Natural killer cell (primary cell): ENCODE data around the gene GABRP. TPM values are rescaled to one million over a fixed set of nuclear protein-coding genes. Genes with fewer than 3 reads are reported as not detected.

Experiments
- ATAC-seq, 3 donors: fragments of 150-1000 bp in 2 of 3; fragments of 200-7000 bp in 1 of 3; cut with Tn5 transposase; 1 replicate in 1 of 3; 2 replicates in 2 of 3; pipeline ENCODE4 v1.10.0; 2021; ENCODE audit warnings: mild to moderate bottlenecking in 2 of 3, moderate library complexity in 2 of 3
- DNase-seq, 2 donors: peaks; one replicate each; pipeline versions ENCODE4 v3.0.0 to v3.0.0-alpha.2; 2013 to 2021; ENCODE audit warnings: mixed read lengths in 1 of 2
- H3K27ac ChIP-seq: one replicate; pipeline ENCODE4 v1.5.1; 2013; ENCODE audit warnings: mild to moderate bottlenecking, low read length
- H3K27me3 ChIP-seq: one replicate; pipeline ENCODE4 v1.6.1; 2013; ENCODE audit warnings: low read length; ENCODE audit not compliant: control insufficient read depth, insufficient read depth
- H3K36me3 ChIP-seq: one replicate; pipeline ENCODE4 v1.6.1; 2013; ENCODE audit warnings: low read length; ENCODE audit not compliant: control insufficient read depth, insufficient read depth
- H3K4me1 ChIP-seq: one replicate; pipeline ENCODE4 v1.6.1; 2013; ENCODE audit warnings: low read length; ENCODE audit not compliant: control insufficient read depth, insufficient read depth
- H3K4me3 ChIP-seq: one replicate; pipeline ENCODE4 v1.5.1; 2013; ENCODE audit warnings: low read length
- H3K9me3 ChIP-seq: one replicate; pipeline ENCODE4 v1.6.1; 2013; ENCODE audit warnings: low read length; ENCODE audit not compliant: control insufficient read depth, insufficient read depth
- H3K27ac Mint-ChIP-seq, 2 donors: one replicate each; pipeline ENCODE4 v1.8.0; 2022; ENCODE audit warnings: mild to moderate bottlenecking in 2 of 2, mixed read lengths in 2 of 2, moderate library complexity in 1 of 2
- H3K27me3 Mint-ChIP-seq, 2 donors: one replicate each; pipeline ENCODE4 v1.8.0; 2022; ENCODE audit warnings: low read depth in 2 of 2, mixed read lengths in 2 of 2
- H3K36me3 Mint-ChIP-seq: one replicate; pipeline ENCODE4 v1.8.0; 2022; ENCODE audit warnings: mixed read lengths
- H3K4me1 Mint-ChIP-seq, 2 donors: one replicate each; pipeline ENCODE4 v1.8.0; 2022; ENCODE audit warnings: mixed read lengths in 2 of 2
- H3K4me3 Mint-ChIP-seq: one replicate; pipeline ENCODE4 v1.8.0; 2022; ENCODE audit warnings: mild to moderate bottlenecking, moderate library complexity, mixed read lengths
- H3K9me3 Mint-ChIP-seq, 2 donors: one replicate each; pipeline ENCODE4 v1.8.0; 2022; ENCODE audit warnings: mixed read lengths in 2 of 2
- WGBS: methylation state at CpG from one replicate; pipeline ENCODE4 v1.1.7; 2013; ENCODE audit warnings: missing lambda C conversion rate; ENCODE audit not compliant: insufficient coverage; 5-methylcytosine and 5-hydroxymethylcytosine counted together
- intact Hi-C: fragments of 100-400 bp; cut with micrococcal nuclease; formaldehyde crosslinking; loops from one replicate; pipeline ENCODE4 v1.14.2; 2022
- total RNA-seq, 4 donors: library from RNA; stranded (reverse); fragments of 120-200 nt in 1 of 4; gene quantifications; one replicate each; pipeline versions ENCODE4 v1.2.3 to v1.2.4, GENCODE V29; 2013 to 2022
- TF ChIP-seq, protein P1 (sequence below): fragments of 200-600 bp; IDR thresholded peaks from one replicate; pipeline ENCODE4 v1.8.0; 2022; ENCODE audit warnings: antibody characterized with exemption

The GABRP gene
- total RNA-seq, 3 donors from 2014 or later (not counting 1 experiment from before 2014, with no cell fraction given), result not detected

DNA sequence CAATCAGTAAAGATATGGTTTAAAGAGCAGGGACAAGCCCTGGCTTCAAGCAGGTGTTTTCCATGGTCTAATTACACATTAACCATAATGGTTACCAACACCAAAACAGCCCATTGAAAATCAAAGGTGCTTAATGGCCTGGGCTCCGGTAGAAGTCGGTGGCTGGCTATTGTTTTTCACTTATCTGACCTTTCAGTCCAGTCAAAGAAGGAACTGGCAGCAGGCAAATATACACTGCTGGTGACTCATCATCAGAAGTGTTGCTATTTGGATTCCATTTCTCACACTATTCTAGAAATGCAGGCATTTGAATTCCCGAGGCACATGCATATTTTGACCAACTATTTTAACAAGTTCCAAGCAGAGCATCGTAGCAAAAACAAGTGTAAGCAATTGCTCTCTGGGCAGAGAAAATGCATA lies 26.3 kb upstream of the GABRP start:
- H3K27ac Mint-ChIP-seq, result no peak overlapping the region
- no peaks in the 10 kb centered on the region for H3K36me3 Mint-ChIP-seq
- Histone ChIP-seq H3K36me3 (no peaks in the 10 kb centered on the region), H3K4me3 (no peak overlapping the region), H3K27me3 (no peaks in the 10 kb centered on the region), H3K4me1 (no peaks in the 10 kb centered on the region), H3K9me3 (no peaks in the 10 kb centered on the region), H3K27ac (no peak overlapping the region)
- peaks cover 0 to 5% of the 10 kb centered on the region in 2 donors for H3K9me3 Mint-ChIP-seq
- no peak for DNase-seq
- peaks cover 13 to 22% of the 10 kb centered on the region in 2 donors for H3K27me3 Mint-ChIP-seq
- no peak overlapping the region for H3K4me3 Mint-ChIP-seq
- WGBS, result 66% methylated on average over 4 of the region's 4 CpGs
- TF ChIP-seq, protein P1, sequence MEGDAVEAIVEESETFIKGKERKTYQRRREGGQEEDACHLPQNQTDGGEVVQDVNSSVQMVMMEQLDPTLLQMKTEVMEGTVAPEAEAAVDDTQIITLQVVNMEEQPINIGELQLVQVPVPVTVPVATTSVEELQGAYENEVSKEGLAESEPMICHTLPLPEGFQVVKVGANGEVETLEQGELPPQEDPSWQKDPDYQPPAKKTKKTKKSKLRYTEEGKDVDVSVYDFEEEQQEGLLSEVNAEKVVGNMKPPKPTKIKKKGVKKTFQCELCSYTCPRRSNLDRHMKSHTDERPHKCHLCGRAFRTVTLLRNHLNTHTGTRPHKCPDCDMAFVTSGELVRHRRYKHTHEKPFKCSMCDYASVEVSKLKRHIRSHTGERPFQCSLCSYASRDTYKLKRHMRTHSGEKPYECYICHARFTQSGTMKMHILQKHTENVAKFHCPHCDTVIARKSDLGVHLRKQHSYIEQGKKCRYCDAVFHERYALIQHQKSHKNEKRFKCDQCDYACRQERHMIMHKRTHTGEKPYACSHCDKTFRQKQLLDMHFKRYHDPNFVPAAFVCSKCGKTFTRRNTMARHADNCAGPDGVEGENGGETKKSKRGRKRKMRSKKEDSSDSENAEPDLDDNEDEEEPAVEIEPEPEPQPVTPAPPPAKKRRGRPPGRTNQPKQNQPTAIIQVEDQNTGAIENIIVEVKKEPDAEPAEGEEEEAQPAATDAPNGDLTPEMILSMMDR, result no peak
- H3K4me1 Mint-ChIP-seq, result no peaks in the 10 kb centered on the region
- no peak for ATAC-seq
- intact Hi-C loops, result no loop called here

DNA sequence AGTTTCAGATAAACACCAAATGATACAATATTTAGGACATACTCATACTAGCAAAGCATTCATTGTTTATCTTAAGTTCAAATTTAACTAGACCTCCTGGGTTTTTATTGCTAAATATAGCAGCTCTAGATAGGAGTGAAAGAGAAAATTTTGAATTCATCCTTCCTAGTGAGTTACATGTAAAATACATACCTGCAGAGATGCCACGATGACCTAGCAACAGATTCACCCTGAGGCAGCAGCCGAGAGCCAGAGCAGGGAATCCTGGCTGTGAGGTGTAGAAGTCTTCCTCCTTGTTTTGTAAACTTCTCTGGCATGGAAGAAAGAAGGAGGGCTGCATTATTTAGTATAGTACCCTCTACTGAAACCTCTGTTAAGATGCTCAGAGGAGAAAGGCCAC lies 25.9 kb upstream of the GABRP start:
- Histone ChIP-seq H3K4me1 (no peaks in the 10 kb centered on the region), H3K27me3 (no peaks in the 10 kb centered on the region), H3K9me3 (no peaks in the 10 kb centered on the region), H3K27ac (no peak overlapping the region), H3K36me3 (no peaks in the 10 kb centered on the region), H3K4me3 (no peak overlapping the region)
- intact Hi-C loops, result no loop called here
- H3K4me3 Mint-ChIP-seq, result no peak overlapping the region
- 73% methylated on average over 2 of the region's 2 CpGs for WGBS
- no peaks in the 10 kb centered on the region for H3K4me1 Mint-ChIP-seq
- no peak overlapping the region for H3K27ac Mint-ChIP-seq
- no peaks in the 10 kb centered on the region for H3K36me3 Mint-ChIP-seq
- ATAC-seq (no peak), DNase-seq (no peak)
- TF ChIP-seq, protein P1, result no peak
- H3K9me3 Mint-ChIP-seq, result peaks cover 0 to 5% of the 10 kb centered on the region in 2 donors
- H3K27me3 Mint-ChIP-seq, result peaks cover 12 to 19% of the 10 kb centered on the region in 2 donors

DNA sequence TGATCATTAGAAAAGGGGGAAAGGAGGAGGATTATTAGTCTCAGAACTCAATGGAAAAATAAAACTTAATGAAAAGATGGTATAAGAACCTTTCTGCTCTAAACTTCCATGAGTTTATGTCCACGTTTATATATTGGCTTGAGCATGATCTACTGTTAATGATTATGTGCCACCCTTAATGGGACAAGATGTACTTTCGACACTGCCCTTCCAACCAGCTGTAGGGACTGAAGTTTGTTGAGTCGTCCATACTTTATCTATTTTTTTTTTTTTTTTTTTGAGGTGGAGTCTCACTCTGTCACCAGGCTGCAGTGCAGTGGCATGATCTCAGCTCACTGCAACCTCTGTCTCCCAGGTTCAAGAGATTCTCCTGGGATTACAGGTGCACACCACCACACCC lies 25.0 kb upstream of the GABRP start:
- H3K36me3 ChIP-seq, result no peaks in the 10 kb centered on the region
- no peaks in the 10 kb centered on the region for H3K9me3 ChIP-seq
- Mint-ChIP-seq H3K27ac (no peak overlapping the region), H3K4me1 (no peaks in the 10 kb centered on the region), H3K4me3 (no peak overlapping the region), H3K27me3 (peaks cover 11 to 16% of the 10 kb centered on the region in 2 donors), H3K9me3 (peaks cover 0 to 5% of the 10 kb centered on the region in 2 donors), H3K36me3 (no peaks in the 10 kb centered on the region)
- no peak for ATAC-seq
- H3K4me3 ChIP-seq, result no peak overlapping the region
- no peaks in the 10 kb centered on the region for H3K4me1 ChIP-seq
- no peak for DNase-seq
- no peaks in the 10 kb centered on the region for H3K27me3 ChIP-seq
- H3K27ac ChIP-seq, result no peak overlapping the region
- TF ChIP-seq, protein P1, result no peak
- intact Hi-C loops, result no loop called here
- 95% methylated on average over 2 of the region's 3 CpGs for WGBS

DNA sequence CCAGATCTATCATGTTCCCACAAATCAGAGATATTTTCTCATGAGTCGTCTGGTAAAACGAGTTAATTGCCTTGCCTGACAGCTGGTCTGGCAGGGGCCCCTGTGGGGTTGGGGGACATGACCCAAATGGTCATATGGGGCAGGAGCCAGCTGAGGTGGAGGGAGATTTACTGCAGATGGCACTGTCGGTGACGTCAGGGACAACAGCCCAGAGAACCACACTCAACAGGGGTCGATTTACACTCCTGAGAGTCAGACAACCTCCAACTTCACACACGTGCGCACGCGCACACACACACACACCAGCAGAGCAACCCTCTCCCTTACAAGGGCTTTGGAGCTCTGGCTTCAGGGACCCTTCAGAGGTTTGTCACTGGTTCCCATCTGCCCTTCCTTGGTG lies 23.4 kb upstream of the GABRP start:
- TF ChIP-seq, protein P1, result no peak
- Mint-ChIP-seq H3K36me3 (no peaks in the 10 kb centered on the region), H3K4me1 (no peaks in the 10 kb centered on the region), H3K27ac (no peak overlapping the region), H3K27me3 (peaks cover 11 to 16% of the 10 kb centered on the region in 2 donors), H3K9me3 (no peaks in the 10 kb centered on the region), H3K4me3 (no peak overlapping the region)
- no peak overlapping the region for H3K4me3 ChIP-seq
- H3K36me3 ChIP-seq, result no peaks in the 10 kb centered on the region
- 84% methylated on average over 9 of the region's 9 CpGs for WGBS
- H3K27me3 ChIP-seq, result no peaks in the 10 kb centered on the region
- intact Hi-C loops, result no loop called here
- ATAC-seq (no peak), DNase-seq (no peak)
- no peaks in the 10 kb centered on the region for H3K9me3 ChIP-seq
- H3K27ac ChIP-seq, result no peak overlapping the region
- no peaks in the 10 kb centered on the region for H3K4me1 ChIP-seq
